ENCODE data around the gene OR5K2.

DNA sequence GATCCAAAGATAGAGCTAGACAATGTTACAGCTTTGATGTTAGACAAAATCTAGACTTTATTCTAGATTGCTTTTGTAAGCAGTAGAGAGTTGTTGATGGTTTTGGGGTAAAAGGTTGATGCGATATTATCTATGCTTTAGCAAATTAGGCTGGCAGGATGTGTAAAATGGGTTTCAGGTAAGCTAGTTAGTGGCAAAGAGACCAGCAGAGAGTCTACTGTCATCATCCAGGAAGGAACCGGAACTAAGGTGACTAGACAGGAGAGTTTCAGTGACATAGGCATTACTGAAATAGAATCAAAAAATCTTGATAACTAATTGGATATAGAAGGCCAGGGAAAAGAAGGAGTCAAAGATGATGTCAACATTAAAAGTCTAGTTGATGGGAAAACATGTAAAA lies 11.1 kb downstream of the OR5K2 start:
- TF ChIP-seq POLR2A (IDR thresholded peaks at IDR 0.05) (no peak), POLR2AphosphoS5 (IDR thresholded peaks at IDR 0.05) (no peak), EP300 (IDR thresholded peaks at IDR 0.05) (no peak)
- TF ChIP-seq, protein P1, sequence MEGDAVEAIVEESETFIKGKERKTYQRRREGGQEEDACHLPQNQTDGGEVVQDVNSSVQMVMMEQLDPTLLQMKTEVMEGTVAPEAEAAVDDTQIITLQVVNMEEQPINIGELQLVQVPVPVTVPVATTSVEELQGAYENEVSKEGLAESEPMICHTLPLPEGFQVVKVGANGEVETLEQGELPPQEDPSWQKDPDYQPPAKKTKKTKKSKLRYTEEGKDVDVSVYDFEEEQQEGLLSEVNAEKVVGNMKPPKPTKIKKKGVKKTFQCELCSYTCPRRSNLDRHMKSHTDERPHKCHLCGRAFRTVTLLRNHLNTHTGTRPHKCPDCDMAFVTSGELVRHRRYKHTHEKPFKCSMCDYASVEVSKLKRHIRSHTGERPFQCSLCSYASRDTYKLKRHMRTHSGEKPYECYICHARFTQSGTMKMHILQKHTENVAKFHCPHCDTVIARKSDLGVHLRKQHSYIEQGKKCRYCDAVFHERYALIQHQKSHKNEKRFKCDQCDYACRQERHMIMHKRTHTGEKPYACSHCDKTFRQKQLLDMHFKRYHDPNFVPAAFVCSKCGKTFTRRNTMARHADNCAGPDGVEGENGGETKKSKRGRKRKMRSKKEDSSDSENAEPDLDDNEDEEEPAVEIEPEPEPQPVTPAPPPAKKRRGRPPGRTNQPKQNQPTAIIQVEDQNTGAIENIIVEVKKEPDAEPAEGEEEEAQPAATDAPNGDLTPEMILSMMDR (IDR thresholded peaks at IDR 0.05) = no peak
